Anterior cingulate cortex (tissue), 58 donors: Measurements from ENCODE around the gene MTNR1A.

Source experiments
- DNase-seq, 58 donors: peaks; one replicate each; lab custom pipeline; 2025; lab: John Stamatoyannopoulos, UW

MTNR1A gene

DNA sequence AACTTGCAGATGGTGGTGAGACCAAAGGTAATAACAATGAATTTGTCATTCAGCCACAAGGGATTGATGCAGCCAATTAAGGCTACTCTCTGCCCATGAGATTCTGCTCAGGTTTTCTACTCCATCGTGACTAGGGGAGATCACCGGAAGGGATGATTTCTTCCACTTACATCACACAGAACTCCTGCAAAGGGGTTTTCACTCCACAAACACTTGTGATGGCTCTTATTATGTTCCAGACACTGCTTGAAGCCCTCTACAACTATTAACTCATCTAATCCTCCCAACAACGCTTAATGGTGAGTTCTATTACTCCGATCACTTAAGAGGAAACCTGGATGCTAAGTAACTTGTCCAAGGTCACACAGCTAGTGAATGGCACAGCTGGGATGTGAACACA lies 55.9 kb downstream of the MTNR1A start:
- no peak for DNase-seq

DNA sequence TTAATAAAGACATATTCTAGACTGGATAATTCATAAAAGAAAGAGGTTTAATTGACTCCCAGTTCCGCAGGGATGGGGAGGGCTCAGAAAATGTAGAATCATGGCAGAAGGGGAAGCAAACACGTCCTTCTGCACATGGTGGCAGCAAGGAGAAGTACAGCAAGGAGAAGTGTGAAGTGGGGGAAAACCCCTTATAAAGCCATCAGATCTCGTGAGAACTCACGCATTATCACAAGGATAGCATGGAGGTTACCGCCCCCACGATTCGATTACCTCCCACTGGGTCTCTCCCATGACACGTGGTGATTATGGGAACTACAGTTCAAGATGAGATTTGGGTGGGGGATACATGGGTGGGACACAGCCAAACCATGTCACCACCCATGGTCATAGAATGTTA lies 58.3 kb downstream of the MTNR1A start:
- DNase-seq = no peak

DNA sequence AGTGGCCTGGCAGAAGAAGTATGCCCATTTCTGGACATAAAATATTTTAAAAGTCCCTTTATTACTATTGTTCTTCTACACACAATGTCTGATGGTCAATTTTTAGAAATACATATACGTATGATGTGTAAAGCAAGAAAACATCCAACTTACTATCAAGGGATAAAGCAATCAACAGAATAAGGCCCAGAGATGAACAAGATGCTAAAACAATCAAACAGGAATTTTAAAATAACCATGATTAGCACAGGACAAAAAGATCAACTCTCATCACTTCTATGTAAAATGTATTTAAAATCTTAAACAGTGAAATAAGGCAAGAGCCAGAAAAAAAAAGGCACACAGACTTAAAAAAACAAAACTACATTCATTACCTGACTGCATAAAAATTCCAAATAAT lies 60.9 kb downstream of the MTNR1A start:
- DNase-seq = no peak

DNA sequence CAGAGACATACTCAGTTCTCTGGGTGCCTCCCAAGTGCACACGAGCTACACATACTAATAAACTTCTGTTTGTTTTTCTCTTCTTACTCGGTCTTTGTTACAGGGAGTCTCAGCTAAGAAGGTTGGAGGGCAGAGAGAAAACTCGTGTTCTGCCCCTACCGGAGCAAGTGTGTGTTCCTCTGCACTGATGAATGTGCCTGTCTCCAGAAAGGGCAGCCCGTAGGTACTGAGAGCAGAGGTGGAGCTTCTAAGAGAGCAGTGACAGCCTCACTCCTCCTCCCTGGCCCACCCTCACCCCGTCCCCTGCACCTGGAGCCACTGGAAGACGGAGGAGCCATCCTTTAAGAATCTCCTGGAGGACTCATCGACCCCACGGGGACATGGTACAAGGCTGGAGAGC lies 67.6 kb downstream of the MTNR1A start:
- DNase-seq = no peak

DNA sequence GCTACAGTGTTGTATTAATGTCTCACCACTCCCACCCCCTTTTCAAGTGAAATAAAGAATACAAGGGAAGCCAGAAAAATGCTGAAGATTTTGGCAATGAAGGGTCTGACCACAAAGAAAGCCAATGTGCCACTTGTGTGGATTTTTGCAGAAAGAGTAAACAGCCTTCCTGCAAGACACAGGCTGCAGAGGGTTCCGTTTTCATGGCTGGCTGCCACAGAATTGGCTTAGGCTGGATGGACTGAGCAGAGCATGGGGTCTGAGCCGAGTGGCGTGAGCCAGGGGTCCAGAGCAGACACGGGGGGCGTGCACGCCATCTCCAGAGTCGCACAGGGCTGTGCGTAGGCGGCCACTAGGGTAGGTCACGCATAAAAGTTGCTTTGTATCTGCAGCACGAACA lies 69.2 kb downstream of the MTNR1A start:
- peak in 37 of 58 donors; percentile 3 to 46 (median 19) for DNase-seq

DNA sequence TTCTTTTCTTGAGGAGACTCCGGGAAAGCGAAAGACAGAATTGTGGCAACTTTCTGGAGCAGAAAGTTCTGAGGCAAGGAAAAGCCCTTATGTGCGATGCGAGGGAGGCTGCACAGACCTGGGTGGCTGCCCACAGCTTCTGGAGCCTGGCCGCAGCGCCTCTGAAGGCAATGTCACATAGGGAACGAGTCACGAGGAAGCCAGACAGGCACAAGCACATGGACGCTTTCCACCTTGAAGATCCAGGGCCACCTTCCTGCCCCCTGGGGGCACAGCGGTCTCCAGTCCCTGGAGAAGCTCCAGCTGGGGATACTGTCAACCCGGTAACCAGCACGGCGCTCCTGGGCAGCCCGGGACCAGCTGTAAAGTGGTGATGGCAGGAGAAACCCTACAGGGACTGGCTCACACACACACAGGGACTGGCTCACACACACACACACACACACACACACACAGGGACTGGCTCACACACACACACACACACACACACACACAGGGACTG lies 69.8 kb downstream of the MTNR1A start:
- peak in 56 of 58 donors; percentile 9 to 80 (median 45) for DNase-seq

DNA sequence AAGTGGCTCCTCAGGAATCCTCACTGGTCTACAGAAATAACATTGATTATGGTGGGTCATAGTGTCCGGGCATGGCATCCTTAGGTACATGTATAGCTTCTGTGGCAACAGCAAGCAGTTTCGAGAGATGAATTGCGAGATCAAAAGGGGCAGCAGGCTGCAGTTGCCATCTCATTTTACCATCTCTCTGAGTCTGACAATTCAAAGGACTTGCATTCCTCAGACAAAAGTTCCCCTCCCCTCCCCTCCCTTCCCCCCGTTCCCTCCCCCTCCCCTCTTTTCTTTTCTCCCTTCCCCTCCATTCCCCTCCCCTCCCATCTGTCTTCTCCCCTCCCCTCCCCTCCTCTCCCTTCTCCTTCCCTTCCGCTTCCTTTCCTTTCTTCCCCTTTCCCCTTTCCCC lies 70.2 kb downstream of the MTNR1A start:
- no peak for DNase-seq

DNA sequence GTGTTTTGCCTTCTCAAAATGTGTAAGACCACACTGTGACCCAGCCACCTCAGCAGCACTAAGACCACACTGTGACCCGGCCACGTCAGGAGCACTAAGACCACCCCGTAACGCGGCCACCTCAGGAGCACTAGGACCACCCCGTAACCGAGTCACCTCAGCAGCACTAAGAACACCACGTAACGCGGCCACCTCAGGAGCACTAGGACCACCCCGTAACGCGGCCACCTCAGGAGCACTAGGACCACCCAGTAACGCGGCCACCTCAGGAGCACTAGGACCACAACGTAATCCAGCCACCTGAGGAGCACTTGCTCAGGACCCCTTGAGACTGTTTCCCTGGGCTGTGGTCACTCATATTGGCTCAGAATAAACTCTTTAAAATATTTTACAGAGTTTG lies 71.7 kb downstream of the MTNR1A start:
- no peak for DNase-seq
